HG03575 (cell line): ENCODE measurements around the gene EXT2.

Experiments used
- ATAC-seq: cut with Tn5 transposase; IDR thresholded peaks from one replicate; pipeline ENCODE4 v1.9.1; 2021; ENCODE audit not compliant: unreplicated experiment, insufficient number of reproducible peaks, low FRiP score; ENCODE audit errors: extremely low read depth

The EXT2 gene

DNA sequence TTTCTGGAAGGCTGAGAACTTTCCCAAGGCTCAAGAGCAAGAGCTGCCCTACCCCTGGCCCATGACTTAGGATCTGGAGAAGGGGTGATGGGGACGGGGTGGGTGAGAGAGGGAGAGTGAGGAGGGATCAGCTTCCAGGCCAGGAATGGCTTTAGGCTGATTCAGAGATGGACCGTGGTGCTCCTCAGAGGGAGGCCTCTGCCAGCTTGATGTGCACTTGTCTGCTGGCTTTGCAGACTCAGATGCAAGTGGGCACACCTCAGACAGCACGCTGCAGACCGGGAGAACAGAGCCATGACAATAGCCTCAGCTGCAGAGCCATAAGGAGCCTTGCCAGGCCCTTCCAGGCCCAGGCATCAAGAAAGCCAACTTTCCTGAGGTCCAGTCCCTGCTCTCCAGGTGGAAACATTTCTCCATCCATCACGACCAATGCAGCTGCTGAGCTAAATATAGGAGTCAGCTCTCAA is 173.2 kb downstream of the EXT2 start:
- ATAC-seq, result no peak

GRCh38 chr11:44269369-44270351 is 174.2 kb downstream of the EXT2 start:
- no peak for ATAC-seq

- no peak for ATAC-seq
Observed at GRCh38 chr11:44270403-44271273, 175.2 kb downstream of the EXT2 start.

DNA sequence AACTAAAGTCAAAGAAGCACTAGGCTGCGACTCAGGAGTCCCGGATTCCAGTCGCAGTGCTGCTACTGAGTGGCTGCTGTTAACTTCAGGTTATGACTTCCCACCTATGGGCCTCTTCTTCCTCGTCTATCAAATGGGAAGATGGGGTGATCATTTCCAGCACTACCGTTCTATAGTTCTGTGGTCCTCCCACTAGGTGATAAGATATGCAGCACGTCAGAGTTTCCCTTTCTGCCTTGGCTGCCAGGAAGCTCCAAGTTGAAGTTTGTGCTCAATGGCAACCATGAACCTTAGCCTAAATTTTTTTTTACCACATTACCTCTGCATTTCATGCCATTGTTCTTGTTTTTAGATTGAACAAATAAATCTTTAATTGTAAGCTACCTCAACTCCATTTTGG is 175.8 kb downstream of the EXT2 start:
- no peak for ATAC-seq

DNA sequence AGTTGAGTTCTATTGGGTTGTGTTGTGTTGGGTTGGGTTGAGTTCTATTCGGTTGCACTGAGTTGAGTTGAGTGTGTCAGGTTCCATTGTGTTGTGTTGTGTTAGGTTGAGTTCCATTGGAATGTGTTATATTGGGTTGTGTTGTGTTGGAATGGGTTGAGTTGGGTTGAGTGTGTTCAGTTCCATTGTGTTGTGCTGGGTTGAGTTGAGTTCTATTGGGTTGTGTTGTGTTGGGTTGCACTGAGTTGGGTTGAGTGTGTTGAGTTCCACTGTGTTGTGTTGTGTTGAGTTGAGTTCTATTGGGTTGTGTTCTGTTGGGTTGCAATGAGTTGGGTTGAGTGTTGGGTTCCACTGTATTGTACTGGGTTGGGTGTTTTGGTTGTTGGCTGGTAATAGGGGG is 178.9 kb downstream of the EXT2 start:
- ATAC-seq, result no peak

DNA sequence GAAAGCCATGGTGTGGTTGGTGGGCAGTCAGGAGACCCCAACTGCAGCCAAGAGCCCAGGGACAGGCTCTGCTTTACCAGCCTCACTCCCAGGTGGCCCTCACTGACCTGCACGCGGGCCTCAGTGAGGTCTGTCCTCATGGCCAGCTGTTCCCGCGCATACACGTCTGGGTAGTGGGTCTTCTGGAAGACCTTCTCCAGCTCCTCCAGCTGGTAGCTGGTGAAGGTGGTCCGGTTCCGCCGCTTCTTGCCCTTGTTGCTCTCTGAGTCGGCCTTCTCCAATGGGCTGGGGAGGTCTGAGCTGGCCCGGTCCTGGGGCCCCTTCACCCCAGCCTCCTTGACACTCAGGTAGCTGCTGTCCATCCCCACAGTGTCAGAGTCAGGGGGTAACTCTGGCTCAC is 179.8 kb downstream of the EXT2 start:
- no peak for ATAC-seq

- no peak for ATAC-seq
Observed at GRCh38 chr11:44275961-44276550, 180.6 kb downstream of the EXT2 start.

DNA sequence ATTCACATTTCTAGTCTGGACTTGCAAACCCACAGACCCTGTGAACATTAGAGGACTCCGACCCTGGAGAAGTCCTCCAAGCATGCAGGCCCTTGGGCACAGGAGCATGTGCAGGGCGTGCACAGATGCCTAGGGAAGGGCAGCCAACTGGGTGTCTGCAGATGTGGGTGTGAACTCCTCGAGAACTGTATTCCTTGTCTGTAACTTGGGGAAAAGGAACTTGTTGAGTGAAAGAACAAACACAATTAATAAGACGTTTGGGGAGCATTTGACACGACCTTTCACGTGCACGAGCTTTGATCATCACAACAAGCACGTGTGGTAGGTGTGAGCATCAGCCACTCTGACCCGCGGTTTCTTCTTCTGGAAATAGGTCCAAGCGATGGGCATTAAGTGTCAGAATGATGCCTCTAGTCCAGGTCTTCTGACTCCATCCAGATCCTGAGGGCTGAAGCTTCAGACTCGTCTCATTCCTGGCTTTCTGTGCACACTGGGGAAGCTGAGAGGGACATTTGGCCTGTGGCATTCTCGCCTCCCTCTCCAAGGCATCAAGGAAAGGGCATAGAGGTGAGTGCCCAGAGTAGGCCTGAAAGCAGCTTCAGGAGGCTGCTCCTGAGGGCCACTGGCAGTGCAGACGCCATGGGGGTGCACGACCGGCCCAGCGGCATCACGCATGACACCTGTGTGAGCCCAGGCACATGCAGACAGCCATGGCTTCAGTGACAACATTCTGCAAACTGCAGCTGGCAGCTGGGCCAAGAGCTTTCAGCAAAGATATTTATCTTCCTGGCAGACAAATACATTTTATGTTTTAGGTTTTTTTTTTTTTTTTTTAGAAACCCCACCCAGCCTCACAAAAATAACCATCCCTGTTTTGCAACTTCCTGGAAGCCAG is 182.0 kb downstream of the EXT2 start:
- no peak for ATAC-seq

GRCh38 chr11:44279483-44279882 is 184.0 kb downstream of the EXT2 start:
- no peak for ATAC-seq

DNA sequence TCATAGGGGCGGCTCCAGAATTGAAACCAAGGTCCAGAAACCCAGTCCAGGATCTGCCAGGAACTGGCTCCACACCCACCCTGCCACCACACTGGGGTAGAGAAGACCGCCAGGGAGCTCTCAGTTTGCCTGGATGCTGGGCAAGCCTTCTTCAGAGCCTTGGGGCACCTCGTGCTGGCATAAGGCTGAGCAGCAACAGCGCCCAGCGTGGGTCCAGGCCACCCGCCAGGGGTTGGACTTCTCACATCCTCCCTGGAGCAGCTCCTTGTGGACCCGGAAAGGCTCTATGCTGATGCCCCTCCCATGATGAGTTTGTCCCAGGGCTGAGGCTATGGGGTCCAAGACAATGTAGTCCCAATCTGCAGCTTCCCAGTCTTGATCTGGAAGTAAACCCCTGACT is 184.8 kb downstream of the EXT2 start:
- ATAC-seq, result no peak

DNA sequence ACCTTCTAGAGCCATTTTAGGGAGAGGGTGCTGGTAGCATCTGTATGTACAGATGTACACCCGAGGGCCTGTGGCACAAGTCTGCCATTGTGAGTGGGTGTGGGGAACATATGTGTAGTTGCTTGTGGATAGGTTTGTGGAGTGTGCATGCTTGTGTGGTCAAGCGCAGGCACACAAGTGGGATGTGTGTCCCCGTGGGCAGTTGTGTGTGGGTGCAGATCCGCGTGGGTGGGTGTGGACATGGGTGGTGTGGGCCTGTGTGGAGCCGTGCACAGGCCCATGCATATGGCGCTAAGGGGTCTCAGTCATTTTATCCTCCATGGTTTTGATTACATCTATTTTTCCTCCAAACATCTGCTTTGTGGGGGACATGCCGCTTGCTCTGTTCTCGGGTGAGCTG is 185.7 kb downstream of the EXT2 start:
- ATAC-seq, result no peak

GRCh38 chr11:44282620-44283019 is 187.1 kb downstream of the EXT2 start:
- ATAC-seq, result no peak

DNA sequence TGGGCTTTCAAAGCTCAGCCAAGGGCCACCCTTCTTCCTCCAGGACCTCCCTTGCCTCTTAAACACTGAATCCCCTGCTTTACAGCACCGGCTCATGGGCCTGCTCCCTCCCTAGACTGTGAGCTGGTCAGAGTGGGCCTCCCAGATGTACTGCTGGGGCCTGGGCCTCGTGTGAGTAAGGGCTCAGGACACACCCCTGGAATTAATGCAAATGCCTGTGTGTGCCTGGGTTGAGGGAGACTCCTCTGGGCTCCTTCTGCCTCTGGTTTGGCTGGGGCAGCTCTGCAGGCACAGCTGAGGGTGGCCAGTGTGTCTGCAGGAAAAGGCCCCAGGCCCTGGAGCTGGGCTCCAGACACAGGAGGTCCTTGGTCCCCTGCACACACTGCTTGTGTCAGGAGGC is 190.3 kb downstream of the EXT2 start:
- ATAC-seq, result no peak

DNA sequence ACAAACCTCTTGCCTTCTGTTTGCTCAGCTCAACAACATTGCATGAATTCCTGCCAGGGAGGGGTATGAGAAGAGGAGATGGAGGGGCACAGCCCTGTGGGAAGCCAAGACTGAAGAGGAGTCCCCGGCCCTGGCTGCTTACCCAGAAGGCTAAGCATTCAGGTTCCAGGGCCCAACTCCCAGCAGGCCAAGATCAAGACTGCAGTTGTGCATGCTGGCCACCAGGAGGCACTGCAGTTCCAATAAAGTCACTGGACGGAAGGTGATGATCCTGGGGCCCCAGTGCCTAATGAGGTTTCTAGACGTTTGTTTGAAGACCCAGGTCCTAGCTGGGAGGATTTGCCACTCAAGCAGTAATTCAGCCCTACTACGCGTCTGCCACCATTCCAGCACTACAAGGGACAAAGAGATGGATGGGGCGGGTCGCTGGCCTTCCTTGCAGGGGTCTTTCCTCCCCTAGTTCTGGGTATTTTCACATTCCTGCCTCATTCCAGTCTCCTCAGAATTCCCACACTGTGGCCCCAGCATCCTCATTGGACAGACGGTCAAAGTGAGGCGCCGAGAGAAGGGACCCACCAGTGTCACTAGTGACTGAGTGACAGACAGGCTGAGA is 190.9 kb downstream of the EXT2 start:
- no peak for ATAC-seq

GRCh38 chr11:44286911-44287310 is 191.4 kb downstream of the EXT2 start:
- ATAC-seq, result no peak

DNA sequence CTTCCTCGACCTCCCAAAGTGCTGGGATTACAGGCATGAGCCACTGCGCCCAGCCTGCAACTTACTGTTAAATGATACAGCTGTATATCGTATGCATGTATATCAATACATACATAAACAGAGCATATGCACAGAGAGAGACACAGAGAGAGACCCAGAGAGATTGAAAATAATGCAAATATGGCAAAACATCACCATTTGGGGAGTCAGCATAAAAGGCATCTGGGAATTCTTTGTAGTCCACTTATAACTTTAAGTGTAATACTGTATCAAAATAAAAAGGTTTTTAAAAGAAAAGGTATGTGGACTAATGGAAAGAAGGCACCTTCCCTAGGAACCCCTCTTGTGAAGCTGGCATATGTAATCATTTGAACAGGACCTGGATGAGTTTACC is 192.7 kb downstream of the EXT2 start:
- ATAC-seq, result no peak

GRCh38 chr11:44290208-44290607 is 194.7 kb downstream of the EXT2 start:
- no peak for ATAC-seq
